HUDEP-2 (cell line): ENCODE data around the gene SBNO1.
"Not testable (repeated sequence)": the region's sequence is repeated elsewhere in the genome, so short reads cannot be mapped to it uniquely, and the experiment has no call there.

Experiments used
- DNase-seq, 76 experiments: peaks; one replicate each; lab custom pipeline; 2025; ENCODE audit not compliant: unreplicated experiment in 76 of 76; lab: John Stamatoyannopoulos, UW

Gene SBNO1

DNA sequence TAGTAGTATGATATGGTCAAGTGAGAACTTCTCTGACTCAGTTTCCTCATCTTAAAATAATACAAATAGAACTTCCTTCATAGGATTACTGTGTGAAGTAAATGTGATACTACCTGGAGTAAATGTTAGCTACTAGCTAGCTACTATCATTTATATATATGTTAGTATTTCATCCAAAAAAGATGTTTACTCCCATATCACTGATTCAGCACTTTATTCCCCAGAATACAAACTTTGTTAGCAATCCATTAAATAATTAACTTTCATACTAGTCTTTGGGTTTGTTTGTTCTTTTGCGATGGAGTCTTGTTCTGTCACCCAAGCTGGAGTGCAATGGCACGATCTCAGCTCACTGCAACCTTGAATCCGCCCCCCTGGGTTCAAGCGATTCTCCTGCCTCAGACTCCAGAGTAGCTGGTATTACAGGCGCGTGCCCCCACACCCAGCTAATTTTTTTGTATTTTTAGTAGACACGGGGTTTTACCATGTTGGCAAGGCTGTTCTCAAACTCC lies 8.4 kb downstream of the SBNO1 start:
- no peak for DNase-seq

DNA sequence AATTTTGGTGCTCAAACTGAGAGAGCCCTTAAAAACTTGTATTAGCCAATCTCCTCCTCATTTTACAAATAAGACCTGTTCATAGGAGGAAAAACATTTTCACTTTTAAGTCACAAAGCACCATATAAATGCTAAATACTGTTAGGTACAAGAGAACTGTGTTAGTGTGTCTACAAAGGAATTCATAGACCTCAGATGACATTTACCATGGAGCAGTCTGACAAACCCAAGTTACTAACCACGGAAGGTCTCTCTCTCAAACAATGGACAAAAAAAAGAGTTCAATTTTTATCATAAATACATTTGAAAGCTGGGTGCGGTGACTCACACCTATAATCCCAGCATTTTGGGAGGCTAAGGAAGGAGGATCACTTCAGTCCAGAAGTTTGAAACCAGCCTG lies 10.0 kb downstream of the SBNO1 start:
- no peak for DNase-seq

DNA sequence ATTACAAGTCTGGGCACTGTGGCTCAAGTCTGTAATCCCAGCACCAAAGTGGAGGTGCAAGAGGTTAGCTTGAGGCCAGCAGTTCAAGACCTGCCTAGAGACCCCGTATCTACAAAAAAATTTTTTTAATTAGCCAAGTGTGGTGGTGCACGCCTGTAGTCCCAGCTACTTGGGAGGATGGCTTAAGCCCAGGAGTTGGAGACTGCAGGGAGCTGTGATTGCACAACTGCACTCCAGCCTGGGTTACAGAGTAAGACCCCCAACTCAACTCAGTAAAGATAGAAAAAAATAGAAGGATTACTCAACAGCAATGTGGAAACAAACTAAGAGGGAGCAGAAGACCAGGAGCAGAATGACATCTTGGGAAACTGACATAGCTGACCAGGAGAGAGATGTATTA lies 13.3 kb downstream of the SBNO1 start:
- DNase-seq, result no peak

DNA sequence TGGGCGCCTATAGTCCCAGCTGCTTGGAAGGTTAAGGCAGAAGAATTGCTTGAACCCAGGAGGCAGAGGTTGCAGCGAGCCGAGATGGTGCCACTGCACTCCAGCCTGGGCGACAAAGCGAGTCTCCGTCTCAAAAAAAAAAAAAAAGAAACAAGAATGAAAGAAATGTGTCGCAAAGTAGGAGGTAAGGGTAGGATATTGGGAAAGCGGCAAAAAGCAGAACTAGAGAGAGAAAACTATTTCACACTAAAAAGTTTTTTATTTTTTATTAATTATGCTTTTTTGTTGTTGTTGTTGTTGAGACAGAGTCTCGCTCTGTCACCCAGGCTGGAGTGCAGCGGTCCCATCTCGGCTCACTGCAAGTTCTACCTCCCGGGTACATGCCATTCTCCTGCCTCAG lies 17.7 kb downstream of the SBNO1 start:
- no peak for DNase-seq

DNA sequence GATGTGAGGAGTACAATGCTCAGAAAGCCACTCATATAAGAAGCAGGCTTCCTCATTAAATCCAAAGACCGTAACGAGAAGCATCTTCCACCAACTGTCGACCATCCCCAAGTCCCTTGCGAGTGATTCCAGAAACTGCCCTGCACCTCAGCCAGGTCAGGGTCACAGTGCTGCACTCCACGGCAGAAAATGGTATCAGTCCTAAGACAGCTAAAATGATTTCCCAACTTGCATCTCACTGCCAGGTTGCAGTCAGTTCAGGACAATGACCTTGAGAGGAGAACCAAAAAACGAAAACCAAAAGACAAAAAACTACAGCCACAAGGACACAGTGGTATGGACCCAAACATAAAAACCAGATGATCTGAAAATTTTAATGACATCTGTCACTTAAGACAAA lies 20.6 kb downstream of the SBNO1 start:
- no peak for DNase-seq

DNA sequence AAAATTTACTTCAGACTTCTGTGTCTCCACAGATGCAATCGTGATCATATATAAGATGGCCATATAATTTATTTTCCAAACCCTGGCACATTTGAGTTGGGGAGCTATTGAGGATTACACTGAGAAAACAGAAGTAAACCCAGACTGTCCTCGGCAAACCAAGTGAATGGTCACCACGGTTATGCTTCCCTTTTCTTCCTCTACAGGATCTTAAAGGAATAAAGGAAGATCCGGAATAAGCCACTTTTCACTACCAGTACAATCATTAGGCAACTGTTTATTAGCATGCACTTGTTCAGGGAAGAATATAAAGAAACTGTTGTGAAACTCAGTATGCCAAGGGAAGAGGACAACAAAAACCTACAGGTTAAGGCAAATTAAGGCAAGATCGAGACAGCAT lies 27.6 kb downstream of the SBNO1 start:
- no peak for DNase-seq

DNA sequence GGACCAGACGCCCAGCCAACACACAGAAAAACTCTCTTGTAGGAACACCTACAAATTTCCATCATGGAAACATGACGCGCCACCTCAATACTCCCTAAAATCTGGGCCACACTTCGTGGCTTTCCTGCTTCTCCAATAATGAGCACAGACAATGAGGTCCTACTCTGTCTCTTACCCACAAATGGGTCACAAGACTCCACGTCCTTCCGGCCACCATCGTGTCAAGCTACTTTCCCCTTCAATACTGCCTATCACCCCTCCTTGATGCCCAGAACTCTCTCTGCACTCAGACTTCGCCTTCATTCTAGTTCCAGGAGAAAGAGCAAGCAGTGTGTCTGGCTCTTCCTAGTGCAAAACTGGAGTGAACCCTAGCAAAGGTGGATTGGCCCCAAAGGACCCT lies 28.1 kb downstream of the SBNO1 start:
- no peak for DNase-seq

DNA sequence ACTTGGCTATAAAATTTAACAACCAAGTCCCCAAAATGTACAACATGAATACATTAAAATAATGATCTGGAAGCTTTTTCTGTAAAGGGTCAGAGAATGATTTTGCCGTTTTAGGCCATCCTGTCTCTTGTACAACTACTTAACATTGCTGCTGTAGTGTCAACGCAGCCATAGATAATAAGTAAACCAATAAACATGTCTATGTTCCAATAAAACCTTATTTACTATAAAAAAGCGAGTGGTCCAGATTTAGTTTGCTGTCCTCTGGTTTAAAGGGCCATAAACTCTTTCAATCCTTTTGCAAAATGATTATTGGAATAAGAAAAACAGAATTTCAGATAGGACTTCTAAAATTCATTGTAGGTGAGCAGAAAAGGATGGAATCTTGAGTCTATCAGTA lies 29.2 kb downstream of the SBNO1 start:
- no peak for DNase-seq

DNA sequence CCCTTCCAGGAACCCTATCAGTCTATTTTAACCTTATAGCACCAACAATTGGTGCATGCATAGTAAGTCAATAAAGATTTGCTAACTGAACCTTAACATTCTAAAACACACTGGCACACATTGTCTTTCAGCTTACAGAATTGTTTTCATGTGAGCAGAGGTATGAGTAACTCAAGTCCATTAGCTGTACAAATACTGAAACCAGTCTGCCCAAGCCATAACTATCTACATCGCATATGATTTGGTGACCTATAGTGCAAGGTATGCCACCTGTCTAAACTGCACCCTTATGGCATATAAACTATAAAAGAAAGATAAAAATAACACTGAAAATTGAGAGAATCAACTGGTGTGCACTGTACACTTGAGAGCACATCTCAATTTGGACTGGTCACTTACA lies 34.8 kb downstream of the SBNO1 start:
- DNase-seq, result no peak

DNA sequence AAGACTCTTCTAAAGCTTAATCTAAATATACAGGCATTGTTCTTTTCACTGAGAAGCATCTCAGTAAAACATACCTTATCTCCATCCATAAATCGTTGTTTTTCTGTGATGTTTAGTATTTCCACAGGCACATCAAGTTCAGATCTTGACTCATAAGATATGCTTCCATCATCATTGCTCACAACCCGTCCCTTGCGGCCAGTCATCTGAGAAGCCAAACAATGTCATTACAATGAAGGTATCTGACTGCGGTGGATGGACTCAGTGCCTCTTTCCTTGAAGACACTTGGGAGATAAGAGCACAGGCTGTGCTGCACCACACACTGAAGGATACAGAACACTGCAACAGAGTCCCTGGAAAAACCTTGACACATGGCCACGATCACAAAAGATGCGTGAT lies 44.8 kb downstream of the SBNO1 start:
- no peak for DNase-seq

DNA sequence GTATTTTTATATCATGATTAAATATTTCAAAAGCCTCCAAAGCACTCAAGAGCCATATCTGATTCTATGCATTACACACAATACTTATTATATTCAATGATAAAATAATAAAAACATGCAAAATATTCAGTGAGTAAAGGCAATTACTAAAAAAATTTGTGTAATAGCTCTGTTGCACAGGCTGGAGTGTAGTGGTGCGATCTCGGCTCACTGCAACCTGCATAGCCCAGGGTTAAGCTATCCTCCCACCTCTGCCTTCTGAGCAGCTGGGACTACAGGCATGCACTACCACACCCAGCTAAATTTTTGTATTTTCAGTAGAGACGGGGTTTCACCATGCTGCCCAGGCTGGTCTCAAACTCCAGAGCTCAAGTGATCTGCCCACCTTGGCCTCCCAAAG lies 45.4 kb downstream of the SBNO1 start:
- DNase-seq, result no peak

DNA sequence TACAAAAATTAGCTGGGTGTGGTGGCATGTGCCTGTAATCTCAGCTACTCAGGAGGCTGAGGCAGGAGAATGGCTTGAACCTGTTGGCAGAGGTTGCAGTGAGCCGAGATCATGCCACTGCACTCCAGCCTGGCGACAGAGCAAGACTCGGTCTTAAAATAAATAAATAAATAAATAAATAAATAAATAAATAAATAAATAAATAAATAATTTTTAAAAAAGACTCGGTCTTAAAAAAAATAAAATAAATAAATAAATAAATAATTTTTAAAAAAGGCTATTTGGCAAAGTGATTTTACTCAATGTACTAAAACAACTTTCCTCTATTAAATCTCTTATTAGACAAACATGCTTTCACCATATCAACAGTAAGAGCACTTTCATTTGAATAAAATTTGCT lies 51.6 kb downstream of the SBNO1 start:
- not testable (repeated sequence) for DNase-seq

DNA sequence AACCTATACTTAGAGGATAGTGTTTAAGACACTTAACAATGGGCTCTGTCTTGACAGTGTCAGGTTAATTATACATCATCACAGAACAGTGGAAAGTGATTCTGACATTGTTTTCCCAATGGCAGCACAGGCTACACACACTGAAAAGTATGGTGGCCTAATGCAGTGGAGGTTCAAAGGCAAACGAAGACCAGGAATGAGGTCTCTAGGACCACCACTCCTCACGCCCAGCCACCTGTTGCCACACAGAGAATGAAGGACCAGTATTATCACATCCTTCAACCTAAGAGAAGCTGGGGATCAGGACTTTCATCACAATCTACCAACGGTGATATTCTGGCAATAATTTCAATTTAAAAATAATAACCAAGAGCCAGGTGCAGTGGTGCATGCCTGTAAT lies 58.4 kb downstream of the SBNO1 start:
- DNase-seq, result no peak

DNA sequence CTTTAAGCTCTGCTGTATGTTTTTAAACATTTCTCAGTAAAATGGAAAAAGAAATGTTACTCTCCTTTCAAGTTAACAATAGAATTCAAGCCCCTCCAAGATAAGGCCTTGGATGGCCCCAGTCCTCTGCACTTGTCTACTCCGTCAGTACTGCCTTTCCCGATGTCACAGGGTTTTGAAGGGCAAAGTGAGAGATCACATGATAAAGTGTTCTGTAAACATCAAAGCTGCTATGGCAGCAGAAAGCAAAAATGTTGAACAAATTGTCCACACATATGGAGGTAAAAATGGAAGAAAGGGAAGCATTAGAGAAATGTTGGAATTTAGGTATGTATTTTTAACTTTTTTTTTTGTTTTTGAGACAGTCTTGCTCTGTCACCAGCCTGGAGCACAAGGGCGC lies 59.5 kb downstream of the SBNO1 start:
- DNase-seq, result no peak

DNA sequence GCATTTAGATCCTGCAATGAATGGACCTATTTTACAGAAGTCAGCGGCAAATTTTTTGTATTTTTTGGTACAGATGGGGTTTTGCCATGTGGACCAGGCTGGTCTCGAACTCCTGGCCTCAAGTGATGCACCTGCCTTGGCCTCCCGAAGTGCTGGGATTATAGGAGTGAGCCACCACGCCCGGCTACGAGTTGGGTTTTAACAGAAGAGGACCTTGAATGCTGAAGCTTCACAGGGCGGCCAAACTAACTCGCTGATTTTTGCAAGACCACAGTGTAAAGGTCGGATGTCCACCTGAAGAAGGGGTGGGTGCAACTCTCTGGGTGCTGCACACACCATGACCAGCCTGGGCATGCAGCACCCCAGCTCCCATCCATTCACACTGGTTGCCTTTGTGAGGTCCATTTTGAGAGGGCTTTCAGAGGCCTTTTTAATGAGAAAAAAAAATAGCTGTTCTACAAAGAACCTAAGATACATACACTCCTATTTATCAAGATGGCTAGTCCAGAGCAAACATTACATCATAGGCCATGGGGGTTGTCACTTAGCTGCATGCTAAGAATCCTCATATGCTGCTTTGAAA lies 71.4 kb downstream of the SBNO1 start:
- DNase-seq, result no peak

DNA sequence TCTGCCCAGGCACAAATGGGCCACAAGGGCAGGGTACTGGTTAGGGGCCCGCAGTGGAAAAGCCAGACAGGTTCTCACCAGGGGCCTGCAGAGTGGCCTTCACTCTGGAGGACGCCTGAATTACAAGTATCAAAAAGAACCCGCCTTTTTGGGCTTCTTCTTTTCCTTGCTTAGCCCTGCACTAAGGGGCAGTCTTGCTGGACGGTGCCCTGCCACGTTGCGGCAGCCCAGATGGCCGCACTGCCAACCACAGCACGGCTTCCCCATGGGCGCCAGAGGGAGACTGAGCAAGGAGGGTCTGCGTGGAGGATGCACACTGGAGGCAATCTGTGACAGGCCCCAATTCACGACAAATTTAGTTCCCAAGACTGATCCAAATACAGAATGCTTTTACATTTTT lies 74.7 kb downstream of the SBNO1 start:
- DNase-seq, result no peak

DNA sequence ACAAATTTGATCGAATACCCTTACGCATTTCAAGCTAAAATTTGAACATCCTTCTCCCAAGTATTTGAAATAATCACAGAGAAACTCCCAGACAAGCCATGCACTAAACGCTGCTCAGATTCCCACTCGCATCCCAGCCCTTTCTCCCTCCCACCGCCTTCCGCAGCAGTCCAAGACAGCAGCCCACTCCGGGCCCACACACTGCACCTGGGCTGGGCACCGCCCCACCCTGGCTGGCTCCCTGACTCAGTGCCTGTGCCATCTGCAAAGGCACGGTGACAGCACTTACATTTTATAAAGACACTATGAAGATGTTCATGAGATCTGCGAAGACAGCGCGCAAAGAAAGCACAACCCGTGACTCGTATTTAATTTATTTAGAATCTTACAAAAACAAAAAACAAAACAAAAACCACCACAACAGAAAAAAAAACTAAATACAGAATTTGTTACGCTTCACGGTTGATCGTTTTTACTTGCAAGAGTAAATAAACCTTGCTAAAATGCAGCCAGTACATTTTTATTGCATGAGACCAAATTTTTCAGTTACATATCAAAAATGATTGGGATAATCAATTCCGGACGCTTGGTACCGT lies 75.8 kb downstream of the SBNO1 start:
- no peak for DNase-seq

DNA sequence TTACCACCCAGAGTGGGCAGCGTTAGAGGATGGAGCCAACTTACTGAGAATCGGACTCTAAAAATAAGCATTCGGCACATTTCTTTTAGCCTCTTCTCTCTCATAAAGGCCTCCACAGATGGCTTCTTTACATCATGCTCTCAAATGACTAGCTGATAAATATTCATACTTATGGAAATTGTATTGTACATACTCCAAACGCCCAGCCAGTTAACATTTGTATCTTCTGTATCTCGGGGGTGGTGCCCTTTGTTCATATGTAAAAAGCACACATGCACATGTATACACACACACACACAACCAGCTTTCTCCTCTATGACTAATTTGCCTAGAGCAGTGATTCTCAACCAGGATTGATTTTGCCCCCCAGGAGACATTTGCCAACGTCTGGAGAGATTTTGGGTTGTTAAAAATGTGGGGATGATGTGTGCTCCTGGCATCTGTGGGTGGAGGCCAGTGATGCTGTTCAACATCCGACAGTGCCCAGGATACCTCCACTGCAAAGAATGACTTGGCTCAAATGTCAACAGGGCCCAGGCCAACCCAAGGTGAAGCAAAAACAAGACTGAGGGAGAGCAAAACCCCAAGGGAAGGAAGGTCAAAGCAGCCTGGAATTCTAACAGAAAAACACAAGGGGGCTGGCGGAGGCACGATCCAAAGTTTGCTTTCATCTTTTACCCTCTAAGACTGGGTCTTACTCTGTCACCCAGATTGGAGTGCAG lies 77.8 kb downstream of the SBNO1 start:
- no peak for DNase-seq

DNA sequence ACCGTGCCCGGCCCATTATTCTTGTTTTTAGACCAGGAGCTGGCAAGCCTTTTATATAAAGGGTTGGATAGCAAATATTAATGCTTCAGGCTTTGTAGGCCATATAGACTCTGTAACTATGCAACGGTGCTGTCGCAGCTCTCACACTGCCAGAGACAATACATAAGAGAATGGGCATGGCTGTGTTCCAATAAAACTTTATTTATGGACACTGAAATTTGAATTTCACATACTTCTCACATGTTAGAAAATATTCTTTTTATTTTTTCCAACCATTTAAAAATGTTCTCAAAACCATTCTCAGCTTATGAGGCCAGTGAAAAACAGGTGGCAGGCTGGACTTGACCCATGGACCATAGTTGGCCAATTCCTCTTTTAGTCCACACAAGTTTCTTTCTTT lies 80.0 kb downstream of the SBNO1 start:
- DNase-seq, result no peak

DNA sequence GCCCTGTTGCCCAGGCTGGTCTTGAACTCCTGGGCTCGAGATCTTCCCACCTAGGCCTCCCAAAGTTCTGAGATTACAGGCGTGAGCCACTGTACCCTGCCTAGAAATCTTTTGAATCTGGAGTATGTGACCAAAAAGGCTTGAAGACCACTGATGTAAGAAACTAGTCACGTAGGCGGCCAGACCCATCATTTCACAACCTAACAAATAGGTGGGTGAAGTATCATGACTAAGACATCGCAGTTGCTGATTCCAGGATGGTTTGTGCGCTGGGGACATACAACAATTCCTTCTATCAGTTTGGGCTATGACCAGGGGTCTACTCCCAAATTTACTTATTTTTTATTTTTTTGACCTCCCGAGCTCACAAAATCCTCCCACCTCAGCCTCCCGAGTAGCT lies 81.2 kb downstream of the SBNO1 start:
- no peak for DNase-seq

DNA sequence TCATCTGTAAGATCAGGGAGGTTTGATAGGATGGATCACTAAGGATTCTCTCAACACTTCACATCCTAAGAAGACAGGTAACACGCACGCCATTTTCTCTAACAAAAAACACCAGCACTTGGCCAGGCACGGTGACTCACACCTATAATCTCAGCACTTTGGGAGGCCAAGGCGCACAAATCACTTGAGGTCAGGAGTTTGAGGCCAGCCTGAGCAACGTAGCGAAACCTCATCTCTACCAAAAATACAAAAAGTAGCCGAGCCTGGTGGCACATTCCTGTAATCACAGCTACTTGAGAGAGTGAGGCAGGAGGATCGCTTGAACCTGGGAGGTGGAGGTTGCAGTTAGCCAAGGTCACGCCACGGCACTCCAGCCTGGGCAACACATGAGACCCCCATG lies 82.5 kb downstream of the SBNO1 start:
- no peak for DNase-seq

DNA sequence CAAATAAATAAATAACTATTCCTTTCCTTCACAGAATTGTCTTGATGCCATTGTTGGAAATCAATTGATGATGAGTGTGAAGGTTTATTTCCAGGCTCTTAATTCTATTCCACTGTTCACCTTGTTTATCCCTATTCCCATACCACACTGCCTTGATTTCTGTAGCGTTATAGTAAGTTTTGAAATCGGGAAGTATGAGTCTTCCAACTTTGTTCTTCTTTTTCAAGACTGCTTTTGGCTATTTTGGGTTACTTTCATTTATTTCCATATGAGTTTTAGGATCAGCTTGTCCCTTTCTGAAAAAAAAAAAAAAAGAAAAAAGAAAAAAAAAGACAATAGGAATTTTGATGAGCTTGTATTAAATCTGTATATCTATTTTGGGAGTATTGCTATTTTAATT lies 83.7 kb downstream of the SBNO1 start:
- no peak for DNase-seq
